GM23248 (cell line): ENCODE measurements around the gene BCL11B. TPM values are rescaled to one million over a fixed set of nuclear protein-coding genes. Genes with fewer than 3 reads are reported as not detected.

Experiments
- DNase-seq: peaks from one replicate; pipeline ENCODE4 v3.0.0-alpha.2; 2015
- H2AFZ ChIP-seq: fragments of 200-600 bp; sonication (generic); 2 replicates; pipeline ENCODE4 v1.6.1; 2016; ENCODE audit warnings: antibody characterized with exemption
- H3F3A ChIP-seq: fragments of 200-600 bp; sonication (generic); 2 replicates; pipeline ENCODE4 v1.6.1; 2016; ENCODE audit warnings: mild to moderate bottlenecking, antibody characterized with exemption, mixed run types; ENCODE audit not compliant: insufficient read depth
- H3K27ac ChIP-seq: fragments of 200-600 bp; sonication (generic); 2 replicates; pipeline ENCODE4 v1.5.1; 2016; ENCODE audit warnings: mild to moderate bottlenecking
- H3K27me3 ChIP-seq: fragments of 200-600 bp; sonication (generic); replicated peaks from 2 replicates; pipeline ENCODE4 v1.6.1; 2016; ENCODE audit warnings: mild to moderate bottlenecking; ENCODE audit not compliant: insufficient read depth
- H3K36me3 ChIP-seq: fragments of 200-600 bp; sonication (generic); 2 replicates; pipeline ENCODE4 v1.6.1; 2016; ENCODE audit warnings: low read depth, mild to moderate bottlenecking
- H3K4me1 ChIP-seq: fragments of 200-600 bp; sonication (generic); 2 replicates; pipeline ENCODE4 v1.6.1; 2016; ENCODE audit warnings: mild to moderate bottlenecking; ENCODE audit not compliant: insufficient read depth
- H3K4me2 ChIP-seq: fragments of 200-600 bp; sonication (generic); one replicate; pipeline ENCODE4 v1.6.1; 2016; ENCODE audit warnings: mild to moderate bottlenecking; ENCODE audit not compliant: unreplicated experiment
- H3K4me3 ChIP-seq: fragments of 200-600 bp; sonication (generic); 2 replicates; pipeline ENCODE4 v1.5.1; 2016; ENCODE audit warnings: mild to moderate bottlenecking
- H3K79me2 ChIP-seq: fragments of 200-600 bp; sonication (generic); 2 replicates; pipeline ENCODE4 v1.6.1; 2016; ENCODE audit warnings: mild to moderate bottlenecking; ENCODE audit not compliant: insufficient read depth
- H3K9ac ChIP-seq: fragments of 200-600 bp; sonication (generic); 2 replicates; pipeline ENCODE4 v1.6.1; 2016; ENCODE audit warnings: mild to moderate bottlenecking
- H3K9me2 ChIP-seq: fragments of 200-600 bp; sonication (generic); 2 replicates; pipeline ENCODE4 v1.6.1; 2016; ENCODE audit warnings: mixed run types, mild to moderate bottlenecking, moderate library complexity; ENCODE audit not compliant: insufficient read depth
- H3K9me3 ChIP-seq: fragments of 200-600 bp; sonication (generic); one replicate; pipeline ENCODE4 v1.6.1; 2017; ENCODE audit warnings: low read depth
- H4K20me1 ChIP-seq: fragments of 200-600 bp; sonication (generic); 2 replicates; pipeline ENCODE4 v1.6.0; 2016; ENCODE audit not compliant: insufficient read depth
- EZH2 ChIP-seq: fragments of 200-600 bp; sonication (generic); IDR thresholded peaks from 2 replicates; pipeline ENCODE4 v1.6.1; 2018; ENCODE audit warnings: antibody characterized with exemption, mild to moderate bottlenecking; ENCODE audit not compliant: insufficient read depth, poor library complexity, severe bottlenecking
- EZH2phosphoT487 ChIP-seq: fragments of 200-600 bp; sonication (generic); IDR thresholded peaks from 2 replicates; pipeline ENCODE4 v1.6.1; 2018; ENCODE audit warnings: antibody characterized with exemption, moderate library complexity, mild to moderate bottlenecking, low read depth; ENCODE audit not compliant: insufficient read depth
- WGBS, 2 experiments: methylation state at CpG; one replicate each; pipeline ENCODE4 v1.1.6; 2015 to 2017; ENCODE audit warnings: low lambda C conversion rate in 2 of 2, low coverage in 1 of 2; ENCODE audit errors: missing lambda C conversion rate in 2 of 2; 5-methylcytosine and 5-hydroxymethylcytosine counted together
- in situ Hi-C: fragments of 300-500 bp; cut with MboI; formaldehyde crosslinking; loops from 2 replicates; pipeline ENCODE4 v1.15.0; 2020
- polyA plus RNA-seq: library from polyadenylated mRNA; unstranded; fragments of >200 nt; fragmentation: Nextera tagmentation; extraction: Ambion mirVana; gene quantifications from 2 replicates; pipeline ENCODE4 v1.2.1, GENCODE V29; 2016
- total RNA-seq: library from RNA; depleted of rRNA; stranded (reverse); fragments of >200 nt; shearing (Covaris generic); gene quantifications from 2 replicates; pipeline ENCODE4 v1.2.3, GENCODE V29; 2014

BCL11B gene
- total and polyA plus RNA-seq, 2 experiments from 2014 or later: not detected

DNA sequence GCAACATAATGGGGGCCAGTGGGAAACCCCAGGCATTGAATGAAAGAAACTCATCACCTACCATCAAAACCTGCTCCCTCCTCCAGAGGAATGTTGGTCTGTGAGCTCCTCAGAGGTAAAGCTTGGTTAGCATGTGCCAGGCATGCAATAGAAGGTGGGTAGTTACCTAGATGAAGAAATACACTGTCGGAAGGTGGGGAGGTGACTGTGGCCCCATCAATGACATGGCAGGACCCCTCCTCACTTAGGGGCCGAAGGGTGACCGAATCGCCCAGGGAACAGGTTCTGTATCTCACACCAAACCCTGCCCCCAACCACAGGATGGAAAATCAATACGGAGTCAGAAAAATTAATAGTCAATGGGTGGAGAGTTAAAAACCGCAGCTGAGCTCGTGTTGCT lies 135.6 kb downstream of the BCL11B start:
- no peaks in the 10 kb centered on the region for H3K9me2 ChIP-seq
- H4K20me1 ChIP-seq: no peaks in the 10 kb centered on the region
- no peak overlapping the region for H3K9ac ChIP-seq
- H3F3A ChIP-seq: no peaks in the 10 kb centered on the region
- no peaks in the 10 kb centered on the region for H3K79me2 ChIP-seq
- H3K4me3 ChIP-seq: no peak overlapping the region
- no peak overlapping the region for H3K4me2 ChIP-seq
- no peak overlapping the region for H2AFZ ChIP-seq
- no peak for DNase-seq
- WGBS, 2 experiments: 77 to 78% methylated on average over 7 of the region's 7 CpGs
- H3K36me3 ChIP-seq: no peaks in the 10 kb centered on the region
- no peaks in the 10 kb centered on the region for H3K9me3 ChIP-seq
- no peaks in the 10 kb centered on the region for H3K27me3 ChIP-seq
- in situ Hi-C loops: no loop called here
- H3K27ac ChIP-seq: no peak overlapping the region
- TF ChIP-seq EZH2phosphoT487: no peak
- TF ChIP-seq EZH2: no peak
- no peaks in the 10 kb centered on the region for H3K4me1 ChIP-seq

DNA sequence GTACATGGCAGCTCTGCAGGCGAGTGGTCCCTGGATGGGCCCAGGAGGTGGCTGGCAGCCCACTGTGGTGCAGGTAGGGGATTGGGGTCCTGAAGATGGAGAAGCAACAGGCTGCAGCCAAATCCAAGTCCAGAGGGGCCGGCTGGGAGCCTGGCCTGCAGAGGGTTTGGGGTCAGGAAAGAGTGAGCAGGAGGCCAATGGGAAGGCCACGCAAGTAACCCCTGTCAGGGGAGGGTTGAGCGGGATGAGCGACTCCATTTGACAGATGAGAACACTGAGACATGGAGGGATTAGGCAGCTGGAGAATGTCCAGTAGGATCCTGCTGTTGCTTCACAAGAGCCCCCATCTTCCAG lies 136.0 kb downstream of the BCL11B start:
- Histone ChIP-seq H3K9me2 (no peaks in the 10 kb centered on the region), H3K4me3 (no peak overlapping the region), H3K4me1 (no peaks in the 10 kb centered on the region), H3K9me3 (no peaks in the 10 kb centered on the region), H3K9ac (no peak overlapping the region), H3K4me2 (no peak overlapping the region), H2AFZ (no peak overlapping the region), H3K36me3 (no peaks in the 10 kb centered on the region), H3K27me3 (no peaks in the 10 kb centered on the region), H4K20me1 (no peaks in the 10 kb centered on the region), H3K27ac (no peak overlapping the region), H3K79me2 (no peaks in the 10 kb centered on the region), H3F3A (no peaks in the 10 kb centered on the region)
- TF ChIP-seq EZH2phosphoT487 (no peak), EZH2 (no peak)
- 62 to 71% methylated on average over 5 of the region's 5 CpGs for WGBS, 2 experiments
- in situ Hi-C loops: no loop called here
- no peak for DNase-seq

DNA sequence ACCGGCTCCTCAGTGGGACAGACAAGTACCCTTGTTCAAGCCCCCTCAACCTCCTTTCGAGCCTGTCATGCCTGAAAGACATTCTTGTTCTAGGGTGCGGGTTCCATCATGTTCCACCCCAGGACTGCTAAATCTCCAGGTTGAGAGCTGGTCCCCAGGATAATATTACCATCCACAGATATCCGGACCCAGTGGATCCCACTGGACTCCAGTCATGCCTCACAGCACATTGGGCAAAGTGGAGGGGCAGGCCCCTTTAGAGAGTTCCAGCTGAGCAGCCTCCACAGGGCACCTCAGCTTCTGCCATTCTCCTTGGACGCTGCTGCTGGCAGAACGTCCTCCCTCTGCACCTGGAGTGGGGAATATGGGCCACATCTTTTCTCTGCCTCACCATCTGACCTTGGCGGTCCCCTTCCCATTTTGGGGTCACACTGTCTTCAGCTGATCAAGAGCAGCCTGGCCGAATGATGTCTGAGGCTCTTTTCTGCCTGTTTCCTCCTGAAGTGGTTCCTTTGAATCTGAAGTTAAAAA lies 137.4 kb downstream of the BCL11B start:
- Histone ChIP-seq H3K4me2 (no peak overlapping the region), H3K9ac (no peak overlapping the region), H3K27ac (no peak overlapping the region), H3K9me3 (no peaks in the 10 kb centered on the region), H3K27me3 (no peaks in the 10 kb centered on the region), H4K20me1 (no peaks in the 10 kb centered on the region), H2AFZ (no peak overlapping the region), H3K79me2 (no peaks in the 10 kb centered on the region), H3K9me2 (no peaks in the 10 kb centered on the region), H3K4me3 (no peak overlapping the region), H3K36me3 (no peaks in the 10 kb centered on the region), H3K4me1 (no peaks in the 10 kb centered on the region), H3F3A (no peaks in the 10 kb centered on the region)
- no peak for DNase-seq
- in situ Hi-C loops: no loop called here
- TF ChIP-seq EZH2phosphoT487: no peak
- no peak for TF ChIP-seq EZH2
- 69 to 72% methylated on average over 8 of the region's 8 CpGs for WGBS, 2 experiments

DNA sequence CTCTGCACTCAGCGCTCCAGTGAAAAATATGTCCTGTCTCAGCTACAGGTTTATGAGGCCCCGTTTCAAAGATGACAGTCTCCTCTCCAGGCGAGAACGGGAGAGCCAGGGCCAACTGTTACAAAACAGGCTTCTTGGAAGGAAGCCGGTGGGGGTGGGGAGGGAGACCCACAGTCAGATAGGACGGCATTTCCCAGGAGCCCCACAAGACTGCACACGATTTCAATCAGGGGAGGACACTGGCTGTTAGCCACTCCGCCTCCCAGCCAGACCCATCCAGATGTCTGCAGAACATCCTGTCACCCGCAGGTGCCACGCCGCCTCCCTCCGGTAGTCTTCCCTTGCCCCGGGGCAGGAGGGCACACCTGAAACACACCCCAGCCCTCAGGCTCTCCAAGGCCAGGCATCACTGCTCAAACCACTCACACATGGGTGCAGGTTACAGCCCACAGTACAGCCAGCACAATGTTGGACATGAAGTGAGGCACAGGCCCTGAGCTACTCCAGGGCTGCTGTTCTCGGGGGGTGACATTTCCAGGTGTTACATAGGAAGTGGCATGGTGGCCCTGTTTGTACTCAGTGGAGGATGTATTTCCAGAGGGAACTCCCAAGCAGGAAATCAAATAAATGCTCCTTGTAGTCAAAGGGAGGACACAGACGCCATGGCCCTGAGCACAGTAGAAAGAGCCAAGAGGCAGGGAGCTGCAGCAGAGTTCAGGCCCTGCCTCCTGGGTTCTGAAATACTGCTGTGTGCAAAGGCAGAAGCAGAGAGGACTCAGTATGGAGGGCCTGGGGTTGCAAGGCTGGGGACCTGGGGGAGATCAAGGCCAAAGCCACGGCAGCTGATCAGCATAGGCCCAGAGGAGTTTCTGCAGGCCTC lies 138.1 kb downstream of the BCL11B start:
- Histone ChIP-seq H2AFZ (no peak overlapping the region), H3F3A (no peaks in the 10 kb centered on the region), H4K20me1 (no peaks in the 10 kb centered on the region), H3K9me2 (no peaks in the 10 kb centered on the region), H3K9me3 (no peaks in the 10 kb centered on the region), H3K4me1 (no peaks in the 10 kb centered on the region), H3K27ac (no peak overlapping the region), H3K9ac (no peak overlapping the region), H3K36me3 (no peaks in the 10 kb centered on the region), H3K27me3 (no peaks in the 10 kb centered on the region), H3K79me2 (no peaks in the 10 kb centered on the region), H3K4me2 (no peak overlapping the region), H3K4me3 (no peak overlapping the region)
- TF ChIP-seq EZH2 (no peak), EZH2phosphoT487 (no peak)
- DNase-seq: no peak
- in situ Hi-C loops: no loop called here
- 24 to 32% methylated on average over 16 of the region's 16 CpGs for WGBS, 2 experiments
